SK-N-MC (cell line): ENCODE results near the gene HDLBP.

Source experiments
- DNase-seq: peaks from one replicate; pipeline ENCODE4 v3.0.0-alpha.2; 2011; ENCODE audit warnings: low read depth, low spot score
- H3K27ac ChIP-seq: fragments of 200-600 bp; sonication (generic); 2 replicates; pipeline ENCODE4 v1.5.1; 2016; ENCODE audit warnings: mixed run types
- H3K36me3 ChIP-seq: fragments of 200-600 bp; sonication (generic); 2 replicates; pipeline ENCODE4 v1.6.1; 2017; ENCODE audit warnings: antibody characterized with exemption, low read length, mixed read lengths; ENCODE audit not compliant: insufficient read depth
- H3K4me3 ChIP-seq: fragments of 200-600 bp; sonication (generic); 2 replicates; pipeline ENCODE4 v1.5.1; 2016
- H3K9ac ChIP-seq: fragments of 200-600 bp; sonication (generic); 2 replicates; pipeline ENCODE4 v1.8.0; 2017; ENCODE audit warnings: mixed run types, mixed read lengths; ENCODE audit not compliant: insufficient read length
- H3K9me3 ChIP-seq: fragments of 200-600 bp; sonication (generic); 2 replicates; pipeline ENCODE4 v1.6.1; 2017; ENCODE audit warnings: low read depth, mild to moderate bottlenecking, antibody characterized with exemption, low read length, moderate library complexity, mixed read lengths
- EZH2 ChIP-seq: fragments of 200-600 bp; sonication (generic); IDR thresholded peaks from one replicate; pipeline ENCODE4 v1.6.1; 2017; ENCODE audit warnings: antibody characterized with exemption
- FOXP2 ChIP-seq: optimal IDR thresholded peaks from 2 replicates; pipeline ENCODE3; 2011; ENCODE audit warnings: mild to moderate bottlenecking, moderate library complexity; ENCODE audit not compliant: insufficient read depth; ENCODE audit errors: extremely low read length, control extremely low read depth
- POLR2AphosphoS5 ChIP-seq: IDR thresholded peaks from 2 replicates; pipeline ENCODE4 v1.6.1; 2012; ENCODE audit warnings: mild to moderate bottlenecking, low read depth, low read length, borderline replicate concordance

HDLBP gene

DNA sequence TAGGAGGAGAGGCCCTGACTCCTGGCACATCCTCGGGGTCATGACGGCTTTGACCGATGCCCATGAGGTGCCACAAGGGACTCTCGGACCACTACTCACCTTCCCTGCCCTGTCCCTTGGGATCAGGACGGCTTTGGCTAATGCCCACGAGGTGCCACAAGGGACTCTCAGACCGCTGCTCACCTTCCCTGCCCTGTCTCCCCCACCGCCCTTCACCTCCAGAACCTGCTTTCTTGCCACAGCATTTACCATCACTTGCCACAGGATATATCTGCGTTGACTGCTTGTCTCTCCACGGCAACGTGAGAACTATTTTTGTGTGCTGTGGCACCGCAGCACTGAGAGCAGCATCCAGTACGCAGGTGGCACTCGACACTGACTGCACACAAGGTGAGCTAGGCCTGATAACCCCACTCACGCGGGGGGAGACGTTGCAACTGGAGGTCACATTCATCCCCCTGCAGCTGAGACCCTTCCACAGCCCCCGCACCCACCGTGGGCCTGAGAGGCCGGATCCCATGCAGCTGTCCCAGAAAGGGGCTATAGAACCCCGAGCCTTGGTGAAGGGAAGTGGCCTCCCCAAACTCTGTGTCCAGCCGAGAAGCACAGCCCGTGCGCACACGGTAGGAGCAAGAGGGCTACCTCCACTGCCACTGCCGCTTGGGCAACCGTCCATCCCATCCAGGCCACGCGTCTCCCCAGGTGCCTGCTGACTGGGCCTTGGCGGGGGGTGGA, 79.4 kb downstream of the HDLBP start:
- Histone ChIP-seq H3K9me3 (no peaks in the 10 kb centered on the region), H3K36me3 (peaks cover 94% of the 10 kb centered on the region), H3K9ac (no peak overlapping the region), H3K4me3 (no peak overlapping the region), H3K27ac (no peak overlapping the region)
- no peak for DNase-seq
- TF ChIP-seq POLR2AphosphoS5 (no peak), EZH2 (no peak), FOXP2 (no peak)

DNA sequence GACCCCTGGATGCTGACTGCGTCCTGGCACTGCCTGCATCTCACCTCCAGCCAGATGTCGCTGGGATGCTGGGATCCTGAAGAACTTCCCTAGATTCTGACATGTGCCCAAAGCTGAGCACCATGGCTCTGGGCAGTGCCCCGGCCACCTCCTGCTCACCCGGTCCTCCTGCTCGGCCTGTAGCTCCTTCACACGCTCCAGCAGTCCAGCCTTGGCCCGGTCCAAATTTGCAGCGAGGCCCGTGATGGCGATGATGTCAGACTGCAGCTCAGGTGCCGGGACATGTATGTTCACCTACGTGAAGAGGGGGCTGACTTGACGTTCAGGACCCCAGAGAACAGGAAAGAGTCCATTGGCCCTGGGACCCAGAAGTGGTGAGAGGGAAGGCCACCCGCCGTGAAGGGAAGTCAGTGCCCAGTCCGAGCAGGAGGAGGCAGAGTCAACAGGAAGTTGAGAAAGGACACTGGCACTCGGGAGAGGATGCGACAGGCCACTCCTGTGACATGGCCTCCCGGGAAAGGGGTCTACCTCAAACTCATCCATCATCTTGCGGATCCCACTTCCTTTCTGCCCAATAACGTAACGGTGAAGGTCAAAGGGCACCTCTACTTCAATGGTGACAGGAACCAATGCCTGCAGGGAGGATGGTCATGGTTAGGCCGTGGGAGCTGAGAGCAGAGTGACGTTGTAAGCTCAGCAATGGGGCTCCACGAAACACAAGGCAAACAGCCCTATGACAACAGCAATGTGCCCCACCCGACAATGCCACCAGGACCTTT, 80.3 kb downstream of the HDLBP start:
- H3K9me3 ChIP-seq, result no peaks in the 10 kb centered on the region
- no peak for DNase-seq
- TF ChIP-seq FOXP2 (no peak), EZH2 (no peak), POLR2AphosphoS5 (no peak)
- H3K36me3 ChIP-seq, result peaks cover 93% of the 10 kb centered on the region
- H3K9ac ChIP-seq, result no peak overlapping the region
- no peak overlapping the region for H3K27ac ChIP-seq
- no peak overlapping the region for H3K4me3 ChIP-seq

DNA sequence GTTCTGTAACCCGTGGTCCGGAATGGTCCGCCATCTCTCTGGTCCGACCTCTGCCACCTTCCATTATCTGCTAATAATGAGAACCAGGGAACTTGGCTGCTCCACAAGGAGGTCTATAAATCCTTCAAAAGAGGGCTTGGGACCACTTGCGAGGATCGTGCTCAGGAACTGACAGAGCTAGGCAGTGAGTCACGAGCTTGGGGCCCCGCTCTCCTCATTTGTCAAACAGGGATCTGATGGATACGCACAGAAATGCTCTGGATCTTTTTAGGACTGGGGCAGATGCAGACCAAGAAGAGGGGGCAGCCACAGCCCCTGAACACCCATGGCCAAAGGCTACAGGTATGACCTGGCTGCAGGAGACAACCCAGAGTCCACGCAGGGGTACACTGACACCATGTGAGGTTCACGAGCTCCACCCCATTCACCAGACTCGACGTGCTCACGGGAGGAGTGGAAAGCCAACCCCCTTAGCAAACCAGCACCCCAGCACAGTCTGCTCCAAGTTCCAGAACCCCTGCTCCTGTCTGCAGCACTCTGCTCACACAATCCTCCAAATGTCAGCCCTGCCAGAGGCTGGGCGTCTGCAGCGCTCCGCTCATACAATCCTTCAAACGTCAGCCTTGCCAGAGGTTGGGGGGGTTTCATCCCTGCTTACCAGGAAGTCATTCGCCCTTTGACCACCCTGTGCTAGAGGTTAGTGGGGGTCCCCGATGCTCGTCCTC, 81.2 kb downstream of the HDLBP start:
- no peak overlapping the region for H3K4me3 ChIP-seq
- H3K27ac ChIP-seq, result no peak overlapping the region
- no peaks in the 10 kb centered on the region for H3K9me3 ChIP-seq
- peaks cover 90% of the 10 kb centered on the region for H3K36me3 ChIP-seq
- TF ChIP-seq POLR2AphosphoS5, result no peak
- no peak for TF ChIP-seq FOXP2
- TF ChIP-seq EZH2, result no peak
- DNase-seq, result no peak
- no peak overlapping the region for H3K9ac ChIP-seq

DNA sequence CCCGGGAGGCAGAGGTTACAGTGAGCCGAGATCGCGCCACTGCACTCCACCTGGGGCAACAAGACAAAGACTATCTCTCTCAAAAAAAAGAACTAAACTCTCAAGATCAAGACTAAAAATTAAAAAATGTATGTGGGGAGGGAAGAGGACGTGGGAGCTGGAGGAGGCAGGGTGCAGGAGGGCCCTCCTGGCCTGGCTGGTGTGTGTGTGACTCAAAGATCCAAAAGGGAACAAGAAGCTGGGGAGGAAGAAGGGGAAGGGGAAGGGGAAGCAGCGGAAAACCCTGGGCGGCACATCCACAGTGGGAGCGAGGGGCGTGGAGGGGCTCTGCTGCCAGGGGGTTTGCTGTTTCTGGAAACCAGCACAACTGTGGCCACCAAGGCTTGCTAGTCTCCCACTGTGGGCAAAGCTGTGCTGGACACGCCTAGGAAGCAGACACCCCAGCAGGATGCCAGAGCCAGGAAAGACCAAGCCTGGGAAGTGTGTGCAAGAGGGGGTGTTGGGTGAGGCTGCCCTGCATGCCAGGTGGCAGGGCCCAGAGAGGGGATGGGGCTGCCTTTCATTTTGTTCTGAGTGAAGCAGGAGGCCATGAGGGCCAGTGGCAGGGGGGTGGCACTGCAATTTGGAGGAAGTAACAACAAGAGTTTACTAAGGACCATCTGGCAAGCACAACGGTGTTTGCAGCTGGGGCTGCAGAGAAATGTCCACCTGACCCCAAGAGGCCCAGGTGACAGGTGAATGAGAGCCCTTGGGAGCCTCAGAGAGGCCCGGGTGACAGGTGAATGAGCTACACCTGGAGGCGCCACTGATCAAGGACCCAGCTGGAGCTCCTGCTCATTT, 82.5 kb downstream of the HDLBP start:
- no peak for DNase-seq
- no peak overlapping the region for H3K27ac ChIP-seq
- H3K36me3 ChIP-seq, result peaks cover 90% of the 10 kb centered on the region
- TF ChIP-seq EZH2, result no peak
- no peak for TF ChIP-seq FOXP2
- TF ChIP-seq POLR2AphosphoS5, result no peak
- no peak overlapping the region for H3K9ac ChIP-seq
- H3K9me3 ChIP-seq, result no peaks in the 10 kb centered on the region
- H3K4me3 ChIP-seq, result no peak overlapping the region

DNA sequence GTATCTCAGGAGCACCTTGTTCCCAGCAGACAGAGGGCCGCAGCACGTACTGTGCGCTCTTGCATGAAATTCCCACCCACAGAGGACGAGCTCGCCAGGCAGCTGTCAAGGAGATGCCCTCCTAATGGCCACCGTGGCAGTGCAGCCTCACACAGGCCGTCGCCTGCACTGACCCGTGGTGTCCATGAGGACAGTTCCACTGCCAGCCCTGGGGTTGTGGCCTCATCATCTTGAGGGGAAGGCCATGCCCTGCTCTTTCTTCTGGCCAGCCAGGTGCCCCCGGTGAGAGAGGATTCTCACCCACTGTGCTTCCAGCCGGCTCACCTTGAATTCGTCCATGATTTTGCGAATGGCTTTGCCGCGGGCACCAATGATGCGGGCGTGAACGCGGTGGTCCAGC, 85.0 kb downstream of the HDLBP start:
- Histone ChIP-seq H3K36me3 (peaks cover 80% of the 10 kb centered on the region), H3K4me3 (no peak overlapping the region), H3K9ac (no peak overlapping the region), H3K9me3 (no peaks in the 10 kb centered on the region), H3K27ac (no peak overlapping the region)
- no peak for DNase-seq
- TF ChIP-seq POLR2AphosphoS5 (no peak), EZH2 (no peak), FOXP2 (no peak)

DNA sequence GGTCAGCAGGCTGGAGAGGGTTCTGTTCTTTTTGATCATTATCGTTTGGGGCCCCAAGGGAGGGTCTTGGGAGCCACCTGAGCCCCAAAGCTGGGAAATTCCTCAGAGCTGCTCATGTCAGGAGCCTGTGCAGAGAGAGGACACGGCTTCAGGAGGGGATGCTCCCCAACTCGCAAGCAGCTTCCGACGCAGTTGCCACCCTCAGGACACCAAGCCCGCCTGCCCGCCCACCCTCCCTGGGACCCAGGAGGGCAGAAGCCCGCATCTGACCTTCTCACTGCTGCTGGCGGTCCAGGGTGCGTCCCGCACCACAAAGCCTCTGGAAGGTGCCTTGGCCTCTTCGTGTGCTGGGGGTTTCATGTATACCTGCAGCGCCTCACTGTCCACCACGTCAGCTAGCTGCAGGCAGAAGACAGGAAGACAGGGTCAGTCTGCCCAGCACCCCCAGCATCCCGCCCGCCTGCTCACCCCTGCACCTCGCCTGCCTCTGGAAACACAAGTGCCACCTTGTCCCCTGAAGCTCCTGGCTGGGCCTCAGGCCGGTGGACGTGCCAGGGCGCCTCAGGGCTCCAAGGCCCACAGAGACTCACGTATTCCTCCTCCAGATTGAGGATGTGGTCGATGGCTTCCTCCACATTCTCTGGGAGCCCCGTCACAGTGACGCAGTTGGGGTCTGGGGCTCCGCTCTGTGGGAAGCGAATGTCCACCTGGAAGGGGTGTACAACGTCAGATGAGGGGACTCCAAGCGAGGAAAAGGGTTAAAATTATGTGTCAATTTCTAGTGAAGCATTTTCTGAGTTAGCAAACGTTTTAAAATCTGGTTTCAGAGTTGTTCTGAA, 85.7 kb downstream of the HDLBP start:
- H3K4me3 ChIP-seq, result no peak overlapping the region
- no peak overlapping the region for H3K27ac ChIP-seq
- no peak for DNase-seq
- no peak for TF ChIP-seq FOXP2
- TF ChIP-seq POLR2AphosphoS5, result no peak
- no peak for TF ChIP-seq EZH2
- H3K9me3 ChIP-seq, result no peaks in the 10 kb centered on the region
- peaks cover 75% of the 10 kb centered on the region for H3K36me3 ChIP-seq
- H3K9ac ChIP-seq, result no peak overlapping the region

DNA sequence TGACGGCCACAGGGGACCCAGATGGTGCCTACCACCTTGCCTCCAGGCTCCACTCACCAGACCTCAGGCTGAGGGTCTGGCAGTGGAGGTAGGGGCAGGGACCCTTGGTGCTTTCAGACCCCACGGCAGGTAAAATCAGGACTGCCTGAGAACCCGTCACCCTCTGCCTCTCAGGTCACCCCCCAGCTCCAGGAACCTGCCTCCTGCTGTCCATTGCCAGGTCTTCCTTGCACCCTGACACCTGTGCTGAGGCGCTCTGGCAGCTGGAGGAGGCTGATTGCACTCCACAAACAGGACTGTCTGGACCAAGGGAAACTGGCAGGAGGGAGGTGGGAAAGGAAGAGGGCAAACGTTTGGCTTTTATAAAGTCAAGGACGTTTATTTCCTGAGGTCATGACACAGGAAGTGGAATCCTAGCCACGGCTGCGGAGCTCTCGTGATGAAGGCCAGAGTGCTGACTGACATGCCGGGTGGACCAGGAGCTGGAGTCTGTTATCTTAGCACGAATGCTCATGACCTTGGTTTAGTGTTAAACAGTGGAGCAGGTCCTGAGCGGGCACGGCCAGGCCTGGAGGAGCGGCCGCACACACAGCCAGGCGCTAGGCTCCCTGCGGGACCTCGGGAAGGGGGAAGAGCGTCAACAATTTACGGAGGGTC, 86.5 kb downstream of the HDLBP start:
- H3K36me3 ChIP-seq, result peaks cover 67% of the 10 kb centered on the region
- no peak for TF ChIP-seq EZH2
- TF ChIP-seq FOXP2, result no peak
- no peak for TF ChIP-seq POLR2AphosphoS5
- DNase-seq, result no peak
- H3K4me3 ChIP-seq, result no peak overlapping the region
- no peak overlapping the region for H3K27ac ChIP-seq
- H3K9ac ChIP-seq, result no peak overlapping the region
- H3K9me3 ChIP-seq, result no peaks in the 10 kb centered on the region
